GM18520 (cell line): Measurements from ENCODE around the gene DAP.
"Not testable (repeated sequence)": the region's sequence is repeated elsewhere in the genome, so short reads cannot be mapped to it uniquely, and the experiment has no call there.

Source experiments
- ATAC-seq: cut with Tn5 transposase; IDR thresholded peaks from one replicate; pipeline ENCODE4 v1.9.1; 2021; ENCODE audit not compliant: unreplicated experiment

The DAP gene

DNA sequence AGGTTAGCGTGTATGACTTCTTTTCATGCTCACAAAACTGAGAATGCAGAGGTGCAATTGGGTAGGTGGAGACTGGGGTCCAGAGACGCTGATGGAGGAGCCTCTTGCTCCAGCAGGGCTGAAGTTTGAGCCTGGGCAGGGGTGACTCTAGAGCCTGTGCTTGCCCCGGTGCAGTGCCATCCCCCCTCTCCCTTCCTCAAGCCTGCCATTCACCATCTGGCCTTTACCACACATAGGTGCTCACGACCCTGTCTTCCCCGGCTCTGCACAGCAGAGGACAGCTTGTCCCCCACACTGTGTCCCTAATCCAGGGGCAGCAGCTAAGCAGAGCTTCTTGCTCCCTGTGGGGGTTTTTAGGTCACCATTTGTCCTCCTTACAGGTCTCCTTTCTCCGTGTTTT lies 86.5 kb downstream of the DAP start:
- ATAC-seq = no peak

DNA sequence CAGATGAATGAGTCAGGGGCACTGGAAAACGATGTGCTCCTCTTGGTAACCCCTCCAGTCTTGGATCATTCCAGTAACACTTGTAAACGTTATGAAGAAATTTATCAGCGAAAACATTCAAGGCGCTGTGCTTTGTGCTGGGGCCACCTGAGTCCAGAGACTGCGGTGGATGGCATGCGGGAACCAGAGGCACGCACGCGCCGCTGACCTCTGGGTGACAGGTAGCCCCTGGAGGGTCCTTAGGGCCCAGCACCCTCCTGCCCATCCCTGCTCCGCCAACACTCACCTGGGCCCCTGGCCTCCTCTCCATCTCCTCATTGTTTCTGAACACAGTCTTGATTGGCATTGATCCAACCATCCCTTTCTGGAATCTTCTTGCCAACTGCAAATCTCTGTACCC lies 86.9 kb downstream of the DAP start:
- ATAC-seq = no peak

- no peak for ATAC-seq
Measured at GRCh38 chr5:10673407-10673806, 87.6 kb downstream of the DAP start.

GRCh38 chr5:10673017-10673389 lies 88.0 kb downstream of the DAP start:
- ATAC-seq = no peak

DNA sequence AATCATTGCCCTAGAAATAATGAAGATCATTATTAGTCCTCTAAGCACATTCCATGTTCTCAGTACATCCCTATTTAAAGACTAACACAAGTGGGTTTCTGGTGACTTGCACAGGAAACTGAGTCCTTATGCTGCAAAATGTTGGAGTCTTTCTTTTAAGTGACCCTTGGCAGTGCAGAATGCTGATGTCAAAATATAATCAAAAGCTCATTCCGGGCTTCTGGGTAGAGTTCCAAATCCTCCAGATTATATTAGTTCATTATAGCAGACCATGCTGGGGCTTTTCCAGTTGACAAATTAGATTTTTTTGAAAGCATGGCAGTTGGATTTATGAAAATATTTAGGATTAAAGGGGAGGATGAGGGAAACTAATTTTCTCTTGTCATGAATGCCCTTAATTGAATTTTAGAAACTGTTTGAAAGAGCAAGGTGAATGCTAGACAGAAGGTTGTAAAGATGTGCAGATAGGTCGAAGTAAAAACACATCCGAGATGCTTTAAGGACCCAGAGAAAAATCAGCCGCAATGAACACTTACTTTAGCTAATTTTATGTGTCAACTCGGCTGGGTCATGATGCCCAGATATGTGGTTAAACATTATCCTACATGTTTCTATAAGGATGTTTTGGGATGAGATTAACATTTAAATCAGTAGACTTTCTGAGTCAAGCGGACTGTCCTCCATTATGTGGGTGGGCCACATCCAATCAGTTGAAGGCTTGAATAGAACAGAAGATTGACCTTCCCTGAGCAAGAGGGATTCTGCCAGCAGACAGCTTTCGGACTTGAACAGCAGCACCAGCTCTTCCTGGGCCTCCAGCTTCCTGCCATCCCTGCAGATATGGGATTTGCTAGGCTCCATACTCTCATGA lies 88.7 kb downstream of the DAP start:
- ATAC-seq = no peak

- ATAC-seq = no peak
Measured at GRCh38 chr5:10671041-10672008, 89.7 kb downstream of the DAP start.

- ATAC-seq = no peak
Measured at GRCh38 chr5:10669983-10670382, 91.1 kb downstream of the DAP start.

DNA sequence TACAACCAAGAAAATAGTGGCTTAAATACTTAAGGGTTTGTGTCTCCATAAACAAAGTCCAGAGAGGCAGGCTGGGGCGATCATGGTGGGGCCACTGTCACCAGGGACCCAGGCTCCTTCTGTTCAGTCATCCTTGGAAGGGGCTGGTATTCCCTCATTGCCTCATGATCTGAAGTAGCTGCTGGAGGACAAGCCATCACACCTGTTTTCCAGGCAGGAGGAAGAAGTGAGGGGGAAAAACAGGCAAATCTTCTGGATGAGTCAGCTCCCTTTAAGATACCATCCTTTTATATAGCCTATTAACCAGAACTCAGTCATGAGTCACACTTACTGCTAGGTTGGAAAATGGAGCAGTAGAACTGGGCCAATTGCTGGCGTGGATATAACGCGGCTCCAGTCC lies 92.3 kb downstream of the DAP start:
- ATAC-seq = no peak

DNA sequence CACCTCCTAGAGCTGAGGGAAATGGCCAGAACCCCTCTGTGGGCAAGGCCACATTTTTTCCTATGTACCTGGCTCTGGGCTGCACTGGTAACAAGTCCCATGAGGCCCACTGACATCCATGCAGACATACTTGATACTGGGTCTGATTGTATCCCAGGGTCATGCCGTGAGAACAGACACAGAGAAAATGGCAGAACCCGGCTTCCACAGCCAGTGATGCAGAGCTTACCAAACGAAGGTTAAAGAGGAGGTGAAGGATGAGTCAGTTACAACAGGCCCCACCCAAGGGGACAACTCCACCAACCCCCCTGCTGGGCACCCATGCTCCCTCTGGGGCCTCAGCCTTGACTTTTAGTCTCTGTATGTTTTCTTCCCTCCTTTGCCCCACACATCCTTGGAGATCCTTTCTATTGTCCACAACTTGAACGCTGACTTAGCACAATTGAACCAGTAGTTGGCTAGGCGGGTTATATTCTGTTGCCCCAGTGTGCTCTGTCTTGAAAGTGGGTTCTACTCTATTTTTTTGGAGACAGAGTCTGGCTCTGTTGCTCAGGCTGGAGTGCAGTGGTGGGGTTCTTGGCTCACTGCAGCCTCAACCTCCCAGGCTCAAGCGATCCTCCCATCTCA lies 93.5 kb downstream of the DAP start:
- ATAC-seq = no peak

DNA sequence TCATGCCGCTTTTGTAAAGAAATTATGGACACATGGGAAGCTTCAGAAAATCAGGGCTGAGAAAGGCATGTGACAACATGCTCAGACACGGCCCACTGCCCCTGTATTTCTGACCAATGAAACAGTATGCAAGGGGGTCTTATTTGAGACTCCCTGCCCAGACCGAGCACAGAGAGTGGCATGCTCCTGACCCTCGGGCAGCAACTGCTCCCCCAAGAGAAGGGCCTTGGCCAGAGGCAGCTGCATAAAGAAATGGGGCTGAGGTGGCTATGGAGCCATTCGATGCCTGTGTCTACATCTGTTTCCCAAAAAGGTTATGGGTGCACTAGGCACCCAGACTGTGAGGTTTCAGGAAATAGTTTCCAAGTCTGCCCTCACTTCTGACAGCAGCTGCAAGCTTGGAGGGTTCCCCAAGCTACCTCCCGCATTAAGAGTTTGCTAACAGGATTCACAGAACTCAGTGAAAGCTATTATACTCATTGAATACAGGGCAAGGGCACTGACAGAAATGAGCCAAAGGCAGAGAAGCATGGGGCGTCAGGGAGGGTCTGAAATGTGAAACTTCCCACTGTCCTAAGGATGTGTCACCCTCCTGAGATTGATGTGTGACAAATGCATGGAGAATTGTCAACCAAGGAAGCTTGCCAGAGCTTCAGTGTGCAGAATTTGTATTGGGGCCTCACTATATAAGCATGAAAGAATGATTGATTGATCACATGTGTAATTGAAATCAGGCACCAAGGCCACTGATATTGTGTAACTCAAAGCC lies 94.3 kb downstream of the DAP start:
- ATAC-seq = no peak

DNA sequence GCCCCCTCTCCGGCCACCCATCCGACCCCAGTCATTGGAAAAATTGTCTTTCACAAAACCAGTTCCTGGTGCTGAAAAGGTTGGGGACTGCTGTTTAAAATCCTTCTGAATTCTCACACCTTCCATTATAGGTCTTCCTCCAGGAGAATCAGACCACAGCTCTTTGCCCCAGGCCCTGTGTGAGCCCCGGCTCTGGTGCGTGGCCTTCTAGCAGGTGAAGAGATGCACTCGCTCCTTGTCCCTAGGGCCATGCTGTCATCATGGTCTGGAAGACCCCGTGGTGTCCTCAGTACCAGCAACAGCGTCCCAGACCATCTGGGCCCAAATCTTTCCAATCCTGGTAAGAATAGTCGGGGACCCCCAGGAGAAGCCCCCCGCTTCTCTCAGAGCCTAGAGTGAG lies 95.2 kb downstream of the DAP start:
- ATAC-seq = no peak

DNA sequence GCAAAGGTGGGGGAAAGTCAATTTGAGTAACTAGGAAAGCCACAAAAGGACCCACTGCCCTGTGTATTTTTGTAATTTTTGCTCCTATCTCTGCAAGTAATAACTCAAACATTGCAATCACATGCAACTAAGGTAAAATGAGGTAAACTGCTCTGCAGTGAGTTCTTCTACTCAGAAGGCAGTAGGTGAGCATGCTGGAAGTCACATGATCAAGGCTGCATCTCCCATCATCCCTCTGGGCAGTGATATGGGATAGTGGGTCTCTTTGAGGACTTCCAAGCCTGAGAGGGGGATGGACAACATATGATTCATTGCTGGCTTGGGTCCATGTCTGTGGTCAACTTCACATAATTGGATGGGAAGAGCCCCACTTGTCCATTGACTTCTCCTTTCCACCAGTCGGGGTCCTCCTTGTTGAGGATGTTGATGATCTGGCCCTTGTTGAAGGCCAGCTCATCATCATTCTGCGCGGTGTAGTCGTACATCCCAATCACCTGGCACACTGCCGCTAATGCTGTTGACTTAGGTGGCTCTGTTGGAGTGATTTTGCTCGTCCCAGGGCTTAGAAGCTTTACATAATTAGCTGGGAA lies 96.8 kb downstream of the DAP start:
- not testable (repeated sequence) for ATAC-seq

DNA sequence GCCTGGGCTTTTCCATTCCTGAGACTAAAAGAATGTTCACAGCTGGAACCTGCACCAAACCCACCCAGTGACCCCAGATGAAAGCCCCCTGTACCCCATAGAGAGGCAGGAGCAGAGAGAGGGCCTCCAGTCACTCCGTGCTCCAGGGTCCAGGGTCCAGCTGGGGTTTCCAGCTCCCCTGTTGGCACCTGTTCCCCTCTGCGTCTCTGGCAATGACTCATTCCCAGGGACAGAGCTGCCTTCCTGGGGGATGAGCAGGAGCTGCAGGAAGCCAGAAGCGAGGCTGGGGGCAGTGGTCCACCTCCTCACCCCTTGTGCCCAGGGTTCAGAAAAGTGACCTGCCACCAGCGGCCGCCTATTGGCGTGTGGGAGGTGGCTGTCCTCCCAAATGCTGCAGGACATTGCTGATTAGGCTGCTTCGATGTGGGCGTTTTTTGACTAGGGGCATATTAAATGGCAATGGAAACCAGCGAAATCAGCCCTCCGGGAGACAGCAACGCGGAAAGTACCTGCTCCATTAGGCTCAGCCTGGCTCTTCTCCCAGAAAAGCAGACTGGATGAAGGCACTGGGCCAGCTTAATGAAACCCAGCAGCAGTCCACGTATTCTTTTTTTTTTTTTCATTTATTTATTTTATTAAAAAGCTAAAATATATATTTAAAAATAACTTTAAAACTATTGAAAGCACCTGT lies 97.4 kb downstream of the DAP start:
- ATAC-seq = no peak

DNA sequence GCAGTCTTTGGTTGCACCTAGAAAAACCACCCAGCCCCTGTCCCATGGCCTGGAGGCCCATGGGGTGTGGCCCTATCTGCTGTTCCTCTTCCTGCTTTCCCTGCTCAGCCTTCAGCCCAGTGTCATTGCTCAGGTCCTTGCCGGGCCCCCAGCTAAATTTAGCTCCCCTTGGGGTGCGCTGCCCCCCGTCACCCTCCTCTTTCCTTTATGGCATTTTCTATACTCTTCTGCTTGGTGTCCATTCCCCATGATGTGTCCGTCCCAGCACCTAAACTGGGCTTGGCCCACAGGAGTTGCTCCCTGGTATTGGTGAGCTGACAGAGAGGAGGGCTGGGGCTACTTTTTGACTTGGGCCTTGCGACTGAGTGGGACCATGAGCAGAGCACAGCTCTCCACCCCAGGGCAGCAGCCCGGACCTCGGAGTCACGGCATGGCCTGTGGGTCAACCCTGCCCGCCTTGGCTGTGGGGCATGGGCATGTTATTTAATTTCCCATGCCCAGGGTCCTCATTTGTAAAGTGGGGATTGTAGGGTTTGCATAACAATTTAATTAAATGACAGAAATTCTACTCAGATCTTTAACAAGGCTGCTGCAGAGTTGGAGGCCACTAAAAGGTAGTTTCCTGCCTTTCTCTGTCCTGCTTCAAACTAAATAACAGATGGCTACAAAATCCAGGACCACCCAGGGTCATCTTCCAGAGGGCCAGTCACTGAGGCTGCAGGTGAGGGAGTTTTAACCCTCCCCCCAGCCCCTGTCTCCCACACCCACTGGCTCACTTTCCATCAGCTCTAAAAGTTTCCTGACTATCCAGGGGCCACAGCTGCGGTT lies 98.2 kb downstream of the DAP start:
- no peak for ATAC-seq

DNA sequence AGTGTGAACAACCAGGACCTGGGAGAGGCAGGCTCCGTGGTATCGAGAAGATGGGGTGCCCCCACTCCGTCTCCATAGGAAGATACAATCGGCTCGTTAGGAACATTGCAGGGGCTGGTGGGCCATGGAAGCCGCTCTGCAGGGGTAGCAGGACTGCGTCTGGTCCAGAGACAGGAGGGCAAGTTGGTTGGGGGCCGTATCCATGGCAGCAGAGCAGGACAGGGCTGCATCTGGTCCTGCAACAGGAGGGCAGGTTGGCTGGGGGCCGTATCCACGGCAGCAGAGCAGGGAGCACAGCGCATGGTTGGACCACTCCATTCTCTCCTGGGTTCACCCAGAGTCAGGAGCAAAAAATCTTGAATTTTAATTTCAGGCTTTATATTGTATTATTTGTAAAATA lies 99.0 kb downstream of the DAP start:
- no peak for ATAC-seq

DNA sequence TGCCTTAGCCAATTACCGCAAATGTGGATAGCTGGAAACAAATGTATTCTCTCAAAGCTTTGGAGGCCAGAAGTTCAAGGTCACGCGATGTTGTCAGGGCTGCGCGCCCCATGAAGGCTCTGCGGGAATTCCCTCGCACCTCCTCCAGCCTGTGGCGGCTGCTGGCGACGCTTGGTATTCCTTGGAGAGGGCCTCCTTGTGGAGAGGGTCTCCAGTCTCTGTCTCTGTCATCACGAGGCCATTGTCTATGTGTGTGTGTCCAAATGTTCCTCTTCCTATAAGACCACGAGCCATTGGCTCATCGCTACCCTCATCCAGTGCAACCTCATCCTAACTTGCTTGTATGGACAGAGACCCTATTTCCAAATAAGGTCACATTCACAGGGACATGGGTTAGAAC lies 99.6 kb downstream of the DAP start:
- ATAC-seq = no peak

DNA sequence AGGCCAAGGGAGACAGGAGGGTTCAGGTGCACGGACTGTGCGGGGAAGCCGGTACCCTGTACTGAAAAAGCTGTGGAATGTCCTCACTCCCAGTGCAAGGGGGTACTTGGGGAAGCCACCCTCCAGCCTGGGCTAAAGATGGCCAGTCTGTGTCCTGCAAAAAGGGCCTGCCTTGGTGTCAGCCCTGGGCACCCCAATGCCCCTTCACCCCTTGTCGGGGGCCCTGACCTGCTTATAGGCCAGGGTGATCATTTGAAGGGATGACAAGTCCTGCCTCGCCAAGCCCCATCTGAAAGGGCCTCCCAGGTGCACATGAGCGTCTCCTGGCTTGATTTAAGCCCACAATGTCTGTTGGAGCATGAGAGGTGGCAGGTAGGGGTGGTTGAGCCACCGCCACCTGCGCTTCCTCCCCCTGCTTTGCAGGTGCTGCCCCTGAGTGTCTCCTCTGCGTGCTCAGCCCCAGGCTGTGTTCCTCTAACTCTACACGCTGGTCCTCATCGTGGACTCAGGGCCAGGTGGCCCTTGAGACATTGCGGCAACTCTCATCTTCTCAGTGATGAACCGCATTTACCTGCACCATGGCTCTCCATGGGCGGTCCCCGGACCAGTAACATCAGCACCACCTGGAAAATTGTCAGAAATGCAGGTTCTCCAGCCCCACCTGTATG lies 100.2 kb downstream of the DAP start:
- no peak for ATAC-seq

DNA sequence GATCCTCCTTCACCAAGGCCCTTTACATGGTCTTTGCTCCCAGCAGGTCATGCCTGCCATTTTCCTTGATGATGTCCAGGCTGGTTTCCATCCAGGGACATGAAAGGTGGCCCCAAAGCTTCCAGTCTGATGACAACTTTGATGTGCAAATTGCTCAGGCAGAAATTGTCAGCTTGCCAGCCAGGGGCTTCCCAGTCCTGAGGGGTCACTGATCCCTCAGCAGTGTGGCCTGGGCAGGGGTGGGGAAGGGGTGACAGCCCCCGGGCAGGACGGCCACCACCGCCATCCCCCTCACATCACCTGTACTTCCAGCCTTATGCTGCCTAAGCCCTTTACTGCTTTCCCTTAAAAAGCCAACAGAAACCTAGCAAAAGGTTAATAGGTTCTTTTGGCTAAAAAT lies 100.9 kb downstream of the DAP start:
- no peak for ATAC-seq
